Measurements from ENCODE around the gene VWA2. TPM values are rescaled to one million over a fixed set of nuclear protein-coding genes. Genes with fewer than 3 reads are reported as not detected.

The VWA2 gene
- total and polyA plus RNA-seq, 2 donors (not counting 3 experiments of a cell fraction or from before 2014, with no cell fraction given): not detected

GRCh38 chr10:114322344-114322743, 83.3 kb downstream of the VWA2 start:
- no TSS peak for BruUV-seq (replicated peaks)
- H3K79me2 ChIP-seq (ENCODE audit: control insufficient read depth, insufficient read depth, low read length): no peaks in the 10 kb centered on the region
- H3K4me1 ChIP-seq (ENCODE audit: control insufficient read depth, extremely low read depth, insufficient read depth, low read length): no peaks in the 10 kb centered on the region
- H3K36me3 ChIP-seq (ENCODE audit: control insufficient read depth in 2 of 2, extremely low read depth in 1 of 2, insufficient read depth in 2 of 2, low read length in 2 of 2): no peaks in the 10 kb centered on the region
- no peak overlapping the region for H3K4me2 ChIP-seq (ENCODE audit: insufficient read depth, low read length)
- no peak overlapping the region for H3K9ac ChIP-seq (replicated peaks; ENCODE audit: extremely low read depth, insufficient read depth, low read length)
- CTCF ChIA-PET: interaction anchor here (1.4 kb wide), 1 partner anchor 18 kb away, joined by 7 read pairs; no protein-coding TSS in a partner anchor
- no peaks in the 10 kb centered on the region for H4K20me1 ChIP-seq (replicated peaks; ENCODE audit: control insufficient read depth, extremely low read depth, insufficient read depth, low read length)
- H3K4me3 ChIP-seq (replicated peaks in 1 of 3; ENCODE audit: insufficient read depth in 1 of 3, low read depth in 1 of 3, low read length in 3 of 3): no peak overlapping the region
- H3K27ac ChIP-seq (ENCODE audit: insufficient read depth, low read depth, low read length): no peak overlapping the region
- POLR2A ChIA-PET: no interaction called here
- intact Hi-C loops (cut with micrococcal nuclease): no loop called here
- FAIRE-seq (no peak), DNase-seq (ENCODE audit: low read depth, low spot score) (no peak)
- no peaks in the 10 kb centered on the region for H3K9me1 ChIP-seq (replicated peaks; ENCODE audit: control insufficient read depth, extremely low read depth, insufficient read depth, low read length)
- dilution Hi-C loops (cut with MboI; ENCODE audit: extremely low pct_ligation_motif_present, low sequenced_read_pairs): no loop called here
- TF ChIP-seq MAX (IDR thresholded peaks at IDR 0.05; ENCODE audit: insufficient read depth, insufficient read length) (no peak), POLR2AphosphoS5 (IDR thresholded peaks at IDR 0.05; ENCODE audit: insufficient read depth, low read depth, low read length) (no peak)
- peaks cover 0 to 11% of the 10 kb centered on the region in 2 experiments for H3K27me3 ChIP-seq (ENCODE audit: control insufficient read depth in 2 of 2, insufficient read depth in 2 of 2, low read length in 2 of 2)
- H2AFZ ChIP-seq (ENCODE audit: low read depth, low read length): no peak overlapping the region
- H3K9me3 ChIP-seq (replicated peaks; ENCODE audit: control insufficient read depth, insufficient read depth, low read length): no peaks in the 10 kb centered on the region

GRCh38 chr10:114323023-114323422, 84.0 kb downstream of the VWA2 start:
- no peak for TF ChIP-seq POLR2AphosphoS5 (IDR thresholded peaks at IDR 0.05; ENCODE audit: insufficient read depth, low read depth, low read length)
- TF ChIP-seq MYC (IDR thresholded peaks at IDR 0.05; ENCODE audit: low read depth, low read length): no peak
- TF ChIP-seq MAX (IDR thresholded peaks at IDR 0.05; ENCODE audit: insufficient read depth, insufficient read length): no peak
- TF ChIP-seq EZH2 (IDR thresholded peaks at IDR 0.05; ENCODE audit: borderline replicate concordance, low read depth, low read length, severe bottlenecking): no peak
- no peak for TF ChIP-seq JUN (IDR thresholded peaks at IDR 0.05; ENCODE audit: borderline replicate concordance, insufficient read depth, insufficient read length, low read depth)
- TF ChIP-seq GATA2 (IDR thresholded peaks at IDR 0.05; ENCODE audit: insufficient read depth, insufficient read length, low read depth, low read length): no peak
- no peak for TF ChIP-seq POLR2A (IDR thresholded peaks at IDR 0.05; ENCODE audit: low read depth, low read length)
- no peak for TF ChIP-seq CTCF (IDR thresholded peaks at IDR 0.05; ENCODE audit: extremely low read depth in 1 of 2, insufficient read depth in 1 of 2, low read depth in 1 of 2, low read length in 2 of 2)
- no peak for TF ChIP-seq FOS (IDR thresholded peaks at IDR 0.05; ENCODE audit: borderline replicate concordance, insufficient read depth, low read length)
- Histone ChIP-seq H3K36me3 (ENCODE audit: control insufficient read depth in 2 of 2, extremely low read depth in 1 of 2, insufficient read depth in 2 of 2, low read length in 2 of 2) (no peaks in the 10 kb centered on the region), H3K9ac (replicated peaks; ENCODE audit: extremely low read depth, insufficient read depth, low read length) (no peak overlapping the region), H4K20me1 (replicated peaks; ENCODE audit: control insufficient read depth, extremely low read depth, insufficient read depth, low read length) (no peaks in the 10 kb centered on the region), H3K27ac (ENCODE audit: insufficient read depth, low read depth, low read length) (no peak overlapping the region), H3K4me1 (ENCODE audit: control insufficient read depth, extremely low read depth, insufficient read depth, low read length) (no peaks in the 10 kb centered on the region), H3K4me3 (replicated peaks in 1 of 3; ENCODE audit: insufficient read depth in 1 of 3, low read depth in 1 of 3, low read length in 3 of 3) (no peak overlapping the region), H3K79me2 (ENCODE audit: control insufficient read depth, insufficient read depth, low read length) (no peaks in the 10 kb centered on the region), H3K4me2 (ENCODE audit: insufficient read depth, low read length) (no peak overlapping the region), H3K27me3 (ENCODE audit: control insufficient read depth in 2 of 2, insufficient read depth in 2 of 2, low read length in 2 of 2) (peaks cover 0 to 10% of the 10 kb centered on the region in 2 experiments), H3K9me1 (replicated peaks; ENCODE audit: control insufficient read depth, extremely low read depth, insufficient read depth, low read length) (no peaks in the 10 kb centered on the region), H2AFZ (ENCODE audit: low read depth, low read length) (no peak overlapping the region), H3K9me3 (replicated peaks; ENCODE audit: control insufficient read depth, insufficient read depth, low read length) (no peaks in the 10 kb centered on the region)
- dilution Hi-C loops (cut with MboI; ENCODE audit: extremely low pct_ligation_motif_present, low sequenced_read_pairs) (no loop called here), intact Hi-C loops (cut with micrococcal nuclease) (no loop called here)
- POLR2A ChIA-PET: no interaction called here
- no TSS peak for BruUV-seq (replicated peaks)
- FAIRE-seq (no peak), DNase-seq (ENCODE audit: low read depth, low spot score) (no peak)
- CTCF ChIA-PET: interaction anchor here (1.4 kb wide), 1 partner anchor 19 kb away, joined by 7 read pairs; no protein-coding TSS in a partner anchor
